GM12865 (cell line): ENCODE data around the gene LRRC8C.
"Not testable (repeated sequence)": the region's sequence is repeated elsewhere in the genome, so short reads cannot be mapped to it uniquely, and the experiment has no call there.

Experiments
- DNase-seq: peaks from one replicate; pipeline ENCODE4 v3.0.0; 2010; ENCODE audit warnings: low read depth
- H3K4me3 ChIP-seq: 2 replicates; pipeline ENCODE4 v1.5.1; 2011; ENCODE audit warnings: mild to moderate bottlenecking, low read depth, low read length, control low read depth
- CTCF ChIP-seq: IDR thresholded peaks from 2 replicates; pipeline ENCODE4 v1.5.1; 2011; ENCODE audit warnings: low read length, control low read depth, low read depth, inconsistent platforms; ENCODE audit not compliant: insufficient read depth; ENCODE audit errors: missing control alignments

The LRRC8C gene

GRCh38 chr1:89699451-89699986 is 66.6 kb downstream of the LRRC8C start:
- peak; percentile 20 for DNase-seq
- no peak for TF ChIP-seq CTCF
- no peak overlapping the region for H3K4me3 ChIP-seq

- H3K4me3 ChIP-seq: no peak overlapping the region
- no peak for TF ChIP-seq CTCF
- DNase-seq: no peak
Observed at GRCh38 chr1:89701746-89702241, 68.9 kb downstream of the LRRC8C start.

- no peak overlapping the region for H3K4me3 ChIP-seq
- DNase-seq: no peak
- TF ChIP-seq CTCF: no peak
Observed at GRCh38 chr1:89702520-89703045, 69.7 kb downstream of the LRRC8C start.

- no peak for TF ChIP-seq CTCF
- no peak overlapping the region for H3K4me3 ChIP-seq
- no peak for DNase-seq
Observed at GRCh38 chr1:89703469-89703868, 70.5 kb downstream of the LRRC8C start.

GRCh38 chr1:89704014-89704413 is 71.1 kb downstream of the LRRC8C start:
- TF ChIP-seq CTCF: no peak
- no peak for DNase-seq
- H3K4me3 ChIP-seq: no peak overlapping the region

GRCh38 chr1:89704885-89705284 is 72.0 kb downstream of the LRRC8C start:
- not testable (repeated sequence) for H3K4me3 ChIP-seq, DNase-seq

- H3K4me3 ChIP-seq: no peak overlapping the region
- peak; percentile 42 for DNase-seq
- TF ChIP-seq CTCF: no peak
Observed at GRCh38 chr1:89705901-89706699, 73.2 kb downstream of the LRRC8C start.
